Glutamatergic neuron (in vitro differentiated cells): ENCODE results near the gene LMX1B. TPM values are rescaled to one million over a fixed set of nuclear protein-coding genes. Genes with fewer than 3 reads are reported as not detected.
"Not testable (repeated sequence)": the region's sequence is repeated elsewhere in the genome, so short reads cannot be mapped to it uniquely, and the experiment has no call there.

Experiments
- DNase-seq: peaks from one replicate; pipeline ENCODE4 v3.0.0; 2022
- H3K27ac Mint-ChIP-seq: one replicate; pipeline ENCODE4 v1.8.0; 2020; ENCODE audit warnings: mild to moderate bottlenecking, mixed read lengths, inconsistent platforms; ENCODE audit not compliant: unreplicated experiment
- H3K27me3 Mint-ChIP-seq: one replicate; pipeline ENCODE4 v1.8.0; 2020; ENCODE audit warnings: mild to moderate bottlenecking, moderate library complexity, mixed read lengths, inconsistent platforms; ENCODE audit not compliant: unreplicated experiment
- H3K36me3 Mint-ChIP-seq: one replicate; pipeline ENCODE4 v1.8.0; 2020; ENCODE audit warnings: mild to moderate bottlenecking, mixed read lengths, inconsistent platforms; ENCODE audit not compliant: unreplicated experiment
- H3K4me1 Mint-ChIP-seq: one replicate; pipeline ENCODE4 v1.8.0; 2020; ENCODE audit warnings: mild to moderate bottlenecking, low read depth, mixed read lengths, inconsistent platforms; ENCODE audit not compliant: unreplicated experiment
- H3K4me3 Mint-ChIP-seq: one replicate; pipeline ENCODE4 v1.8.0; 2020; ENCODE audit warnings: mild to moderate bottlenecking, mixed read lengths, inconsistent platforms; ENCODE audit not compliant: unreplicated experiment
- H3K9me3 Mint-ChIP-seq: one replicate; pipeline ENCODE4 v1.8.0; 2020; ENCODE audit warnings: mild to moderate bottlenecking, moderate library complexity, mixed read lengths, inconsistent platforms; ENCODE audit not compliant: unreplicated experiment
- total RNA-seq: library from RNA; stranded (reverse); fragmentation: NEBNext Ultra II Directional; extraction: Animal tissue kit (Norgen Biotek cat#: 25700); gene quantifications from one replicate; pipeline ENCODE4 v1.2.1, GENCODE V29; 2021; ENCODE audit not compliant: unreplicated experiment
- TF ChIP-seq, protein P1 (sequence below): fragments of 200-600 bp; sonication (generic); IDR thresholded peaks from one replicate; pipeline ENCODE4 v1.5.0; 2021; ENCODE audit not compliant: partially characterized antibody, unreplicated experiment

The LMX1B gene
- total RNA-seq, 1 donor from 2014 or later = 0.27 TPM

DNA sequence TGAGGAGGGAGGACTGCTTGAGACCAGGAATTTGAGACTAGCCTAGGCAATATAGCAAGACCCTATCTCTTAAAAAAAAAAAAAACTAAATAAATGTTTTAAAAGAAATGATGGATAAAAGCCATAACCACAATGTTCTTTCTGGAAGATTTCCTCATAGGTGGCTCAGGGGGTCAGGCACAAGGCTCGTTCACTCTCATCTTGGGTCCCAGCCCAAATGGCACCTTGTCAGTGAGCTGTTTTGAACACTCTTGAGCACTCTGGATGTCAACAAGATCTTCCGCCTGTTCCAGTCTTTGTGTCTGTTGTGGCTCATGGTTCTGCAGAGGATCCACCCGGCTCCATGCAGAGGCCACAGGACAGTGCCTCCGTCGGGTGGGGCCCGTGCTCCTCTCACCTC, 35.7 kb upstream of the LMX1B start:
- Mint-ChIP-seq H3K4me3 (no peak overlapping the region), H3K4me1 (no peaks in the 10 kb centered on the region), H3K9me3 (peaks cover 3% of the 10 kb centered on the region), H3K27me3 (no peaks in the 10 kb centered on the region), H3K36me3 (no peaks in the 10 kb centered on the region), H3K27ac (no peak overlapping the region)
- TF ChIP-seq, protein P1, sequence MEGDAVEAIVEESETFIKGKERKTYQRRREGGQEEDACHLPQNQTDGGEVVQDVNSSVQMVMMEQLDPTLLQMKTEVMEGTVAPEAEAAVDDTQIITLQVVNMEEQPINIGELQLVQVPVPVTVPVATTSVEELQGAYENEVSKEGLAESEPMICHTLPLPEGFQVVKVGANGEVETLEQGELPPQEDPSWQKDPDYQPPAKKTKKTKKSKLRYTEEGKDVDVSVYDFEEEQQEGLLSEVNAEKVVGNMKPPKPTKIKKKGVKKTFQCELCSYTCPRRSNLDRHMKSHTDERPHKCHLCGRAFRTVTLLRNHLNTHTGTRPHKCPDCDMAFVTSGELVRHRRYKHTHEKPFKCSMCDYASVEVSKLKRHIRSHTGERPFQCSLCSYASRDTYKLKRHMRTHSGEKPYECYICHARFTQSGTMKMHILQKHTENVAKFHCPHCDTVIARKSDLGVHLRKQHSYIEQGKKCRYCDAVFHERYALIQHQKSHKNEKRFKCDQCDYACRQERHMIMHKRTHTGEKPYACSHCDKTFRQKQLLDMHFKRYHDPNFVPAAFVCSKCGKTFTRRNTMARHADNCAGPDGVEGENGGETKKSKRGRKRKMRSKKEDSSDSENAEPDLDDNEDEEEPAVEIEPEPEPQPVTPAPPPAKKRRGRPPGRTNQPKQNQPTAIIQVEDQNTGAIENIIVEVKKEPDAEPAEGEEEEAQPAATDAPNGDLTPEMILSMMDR = no peak
- DNase-seq = no peak

DNA sequence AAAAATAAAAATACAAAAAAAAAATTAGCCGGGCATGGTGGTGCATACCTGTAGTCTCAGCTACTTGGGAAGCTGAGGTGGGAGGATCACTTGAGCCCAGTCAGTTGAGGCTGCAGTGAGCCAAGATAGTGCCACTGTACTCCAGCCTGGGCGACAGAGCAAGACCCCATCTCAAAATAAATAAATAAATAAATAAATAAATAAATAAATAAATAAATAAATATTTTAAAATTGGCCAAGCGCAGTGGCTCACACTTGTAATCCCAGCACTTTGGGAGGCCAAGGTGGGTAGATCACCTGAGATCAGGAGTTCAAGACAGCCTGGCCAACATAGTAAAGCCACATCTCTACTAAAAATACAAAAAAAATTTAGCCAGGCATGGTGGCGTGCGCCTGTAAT, 33.4 kb upstream of the LMX1B start:
- H3K4me1 Mint-ChIP-seq, H3K9me3 Mint-ChIP-seq, H3K36me3 Mint-ChIP-seq, H3K27me3 Mint-ChIP-seq, H3K4me3 Mint-ChIP-seq, H3K27ac Mint-ChIP-seq, DNase-seq: not testable (repeated sequence)

DNA sequence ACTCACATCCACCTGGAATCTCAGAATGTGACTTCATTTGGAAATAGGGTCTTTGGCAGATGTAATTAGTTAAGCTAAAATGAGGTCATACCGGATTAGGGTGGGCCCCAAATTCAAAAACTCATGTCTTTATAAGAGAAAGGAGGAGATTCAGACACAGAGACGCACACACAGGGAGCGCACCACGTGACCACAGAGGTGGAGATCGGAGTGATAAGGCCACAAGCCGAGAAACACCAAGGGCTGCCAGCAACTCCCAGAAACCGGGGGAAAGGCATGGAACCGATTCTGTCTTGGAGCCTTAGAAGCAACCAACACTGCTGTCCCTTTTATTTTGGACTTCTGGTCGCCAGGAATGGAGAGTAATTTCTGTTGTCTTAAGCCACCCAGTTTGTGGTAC, 31.8 kb upstream of the LMX1B start:
- no peaks in the 10 kb centered on the region for H3K36me3 Mint-ChIP-seq
- H3K4me3 Mint-ChIP-seq = no peak overlapping the region
- TF ChIP-seq, protein P1 = no peak
- peaks cover 2% of the 10 kb centered on the region for H3K9me3 Mint-ChIP-seq
- H3K27ac Mint-ChIP-seq = no peak overlapping the region
- no peaks in the 10 kb centered on the region for H3K27me3 Mint-ChIP-seq
- no peaks in the 10 kb centered on the region for H3K4me1 Mint-ChIP-seq
- DNase-seq = no peak

DNA sequence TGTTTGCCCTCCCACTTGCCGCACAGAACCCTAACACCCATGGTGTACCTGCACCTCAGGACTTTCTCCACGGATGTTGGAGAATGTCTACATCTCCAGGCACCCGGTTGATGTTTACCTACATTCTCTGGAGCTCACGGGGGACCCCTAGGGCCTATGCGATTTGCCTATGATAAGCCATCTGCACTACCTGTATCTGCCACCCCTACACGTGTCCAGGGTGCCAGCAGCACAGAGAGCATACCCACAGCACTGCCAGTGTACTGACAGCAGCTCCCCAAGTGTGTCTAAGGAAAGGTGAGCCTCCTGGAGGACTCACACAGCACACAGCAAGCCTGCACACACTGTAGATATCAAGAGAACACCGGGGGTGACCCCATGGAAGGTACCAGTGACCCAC, 31.3 kb upstream of the LMX1B start:
- H3K27me3 Mint-ChIP-seq = no peaks in the 10 kb centered on the region

DNA sequence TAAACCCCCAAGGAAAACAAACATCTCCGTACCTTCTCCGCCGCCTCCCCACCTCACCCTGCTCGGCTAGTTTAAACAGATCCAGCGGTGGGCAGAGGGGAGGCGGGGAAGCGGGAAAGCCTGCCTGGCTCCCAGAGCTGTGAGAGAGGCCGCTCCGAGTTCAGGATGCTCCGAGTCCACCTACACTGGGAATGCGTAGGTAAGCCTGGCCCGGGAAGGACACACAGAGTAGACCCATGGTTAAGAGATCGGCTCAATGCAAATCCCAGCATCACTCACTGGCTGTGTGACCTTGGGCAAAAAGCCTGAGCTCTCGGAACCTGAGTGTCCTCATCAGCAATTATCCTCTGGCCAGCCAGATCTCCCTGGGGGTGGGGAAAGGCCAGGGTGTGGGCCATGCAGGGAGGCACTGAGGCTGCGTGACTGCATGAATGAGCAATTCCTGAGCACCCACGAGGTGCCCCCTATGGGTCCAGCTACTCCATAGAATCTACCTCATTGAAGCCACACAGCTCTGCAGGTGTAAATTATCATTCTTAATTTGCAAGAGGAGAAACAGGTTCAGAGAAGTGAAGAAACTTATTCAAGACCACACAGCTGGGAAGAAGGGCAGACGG, 30.5 kb upstream of the LMX1B start:
- Mint-ChIP-seq H3K4me3 (no peak overlapping the region), H3K9me3 (peaks cover 2% of the 10 kb centered on the region), H3K27me3 (no peaks in the 10 kb centered on the region), H3K36me3 (no peaks in the 10 kb centered on the region), H3K27ac (no peak overlapping the region), H3K4me1 (no peaks in the 10 kb centered on the region)
- no peak for DNase-seq
- TF ChIP-seq, protein P1 = no peak

More for the DNA sequence above, 31.3 kb upstream of the LMX1B start:
- no peak overlapping the region for H3K4me3 Mint-ChIP-seq
- TF ChIP-seq, protein P1 = no peak
- DNase-seq = no peak
- peaks cover 2% of the 10 kb centered on the region for H3K9me3 Mint-ChIP-seq
- H3K27ac Mint-ChIP-seq = no peak overlapping the region
- H3K4me1 Mint-ChIP-seq = no peaks in the 10 kb centered on the region
- H3K36me3 Mint-ChIP-seq = no peaks in the 10 kb centered on the region
